Activated CD8-positive, alpha-beta memory T cell treated with anti-CD3 and anti-CD28 coated beads, Interleukin-2, amount 50 U/mL, for 48 hours (primary cell): ENCODE data around the gene PGGHG.

Experiments used
- DNase-seq: peaks from one replicate; pipeline ENCODE4 v3.0.0-alpha.2; 2020

Gene PGGHG

DNA sequence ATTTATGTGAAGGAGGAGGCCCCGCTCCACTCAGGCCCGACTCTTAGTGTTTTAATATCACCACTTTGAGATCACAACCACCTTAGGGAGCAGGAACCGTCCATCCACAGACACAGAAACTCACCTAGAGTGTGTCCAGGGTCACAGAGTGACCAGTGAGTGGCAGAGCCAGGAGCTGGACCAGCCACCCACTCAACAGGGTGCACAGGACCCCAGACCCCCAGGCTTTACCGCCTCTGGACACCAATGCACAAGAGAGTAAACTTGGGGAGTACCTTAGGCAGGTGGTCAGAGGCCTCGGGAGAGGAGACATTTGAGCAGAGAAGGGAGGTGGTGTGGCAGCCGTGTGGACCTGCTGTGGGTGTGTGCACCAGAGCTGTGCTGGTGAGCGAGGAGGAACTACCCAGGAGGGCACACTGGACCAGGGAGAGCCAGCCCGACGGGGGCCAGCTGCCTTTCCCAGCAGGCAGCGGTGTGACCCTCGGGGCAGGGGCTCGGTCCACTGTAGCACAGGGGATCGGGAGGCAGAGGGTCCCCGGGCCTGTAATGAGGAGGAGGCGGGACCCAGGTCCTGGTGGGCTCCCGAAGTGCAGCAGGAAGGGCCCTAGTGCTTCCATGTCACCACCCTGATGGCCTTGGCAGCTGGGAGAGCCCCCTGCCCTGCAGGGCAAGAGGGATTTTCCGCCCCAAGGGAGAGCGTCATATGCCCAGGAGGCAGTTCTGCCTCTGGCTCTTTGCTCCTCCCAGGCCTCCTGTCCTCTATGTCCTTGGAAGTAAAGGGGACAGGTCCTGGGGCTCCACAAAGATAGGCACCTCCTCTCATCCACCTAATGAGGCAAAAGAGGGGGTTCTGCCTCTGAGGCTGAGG lies 18.2 kb upstream of the PGGHG start:
- DNase-seq = no peak

DNA sequence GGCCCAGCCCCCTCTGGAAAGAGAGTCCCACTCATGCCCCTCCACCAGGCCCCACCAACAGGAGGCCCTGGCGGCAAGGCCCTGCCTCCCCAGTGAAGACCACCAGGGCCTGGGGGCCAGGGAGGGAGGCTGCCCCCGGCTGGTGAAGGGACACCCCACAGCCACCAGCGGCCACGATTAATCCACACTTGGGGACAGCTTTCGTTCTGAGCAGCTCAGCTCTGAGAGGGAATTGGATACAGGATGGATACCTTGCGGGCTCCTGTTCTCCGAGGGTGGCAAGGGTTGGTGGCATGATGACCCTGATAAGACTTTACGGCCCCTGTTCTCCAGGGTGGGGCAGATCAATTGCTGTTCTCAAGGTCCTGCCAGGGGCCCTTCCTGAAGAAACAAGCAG lies 17.6 kb upstream of the PGGHG start:
- no peak for DNase-seq

DNA sequence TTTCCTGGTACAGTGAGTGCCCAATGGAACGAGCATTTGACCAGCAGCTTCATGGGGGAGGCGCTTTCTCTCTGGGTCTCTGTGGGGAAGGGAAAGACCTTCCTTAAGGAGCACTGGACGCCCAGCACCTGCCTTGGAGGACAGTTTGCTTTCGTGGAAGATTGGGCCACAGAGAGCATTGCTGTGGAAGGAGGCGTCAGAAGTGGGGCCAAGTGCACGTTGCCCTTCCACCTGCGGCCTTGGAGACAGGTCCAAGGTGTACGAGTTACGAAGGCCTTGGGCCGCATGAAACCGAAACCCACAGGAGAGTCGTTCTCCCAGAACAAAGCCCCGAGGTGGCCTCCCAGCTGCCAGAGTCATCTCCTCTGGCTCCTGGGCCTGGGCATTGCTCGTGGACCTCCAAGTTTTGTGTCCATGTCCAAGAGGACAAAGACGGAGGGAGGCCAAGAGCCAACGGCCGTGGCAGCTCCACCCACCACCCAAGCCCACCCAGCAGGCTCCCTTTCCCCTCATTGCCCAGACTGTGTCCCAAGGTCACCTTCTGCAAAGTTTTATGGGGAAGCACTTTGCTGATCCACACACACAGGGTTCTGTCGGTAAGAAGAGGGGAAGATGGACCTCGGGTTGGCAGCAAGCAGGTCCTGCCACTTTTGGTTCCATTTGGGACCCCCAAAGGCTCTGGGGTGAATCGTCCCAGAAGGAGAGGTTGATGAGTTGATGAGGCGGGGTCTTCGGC lies 16.6 kb upstream of the PGGHG start:
- DNase-seq = no peak

- DNase-seq = no peak
Observed at GRCh38 chr11:272931-273198, 16.1 kb upstream of the PGGHG start.

GRCh38 chr11:276219-276618 lies 12.7 kb upstream of the PGGHG start:
- no peak for DNase-seq

DNA sequence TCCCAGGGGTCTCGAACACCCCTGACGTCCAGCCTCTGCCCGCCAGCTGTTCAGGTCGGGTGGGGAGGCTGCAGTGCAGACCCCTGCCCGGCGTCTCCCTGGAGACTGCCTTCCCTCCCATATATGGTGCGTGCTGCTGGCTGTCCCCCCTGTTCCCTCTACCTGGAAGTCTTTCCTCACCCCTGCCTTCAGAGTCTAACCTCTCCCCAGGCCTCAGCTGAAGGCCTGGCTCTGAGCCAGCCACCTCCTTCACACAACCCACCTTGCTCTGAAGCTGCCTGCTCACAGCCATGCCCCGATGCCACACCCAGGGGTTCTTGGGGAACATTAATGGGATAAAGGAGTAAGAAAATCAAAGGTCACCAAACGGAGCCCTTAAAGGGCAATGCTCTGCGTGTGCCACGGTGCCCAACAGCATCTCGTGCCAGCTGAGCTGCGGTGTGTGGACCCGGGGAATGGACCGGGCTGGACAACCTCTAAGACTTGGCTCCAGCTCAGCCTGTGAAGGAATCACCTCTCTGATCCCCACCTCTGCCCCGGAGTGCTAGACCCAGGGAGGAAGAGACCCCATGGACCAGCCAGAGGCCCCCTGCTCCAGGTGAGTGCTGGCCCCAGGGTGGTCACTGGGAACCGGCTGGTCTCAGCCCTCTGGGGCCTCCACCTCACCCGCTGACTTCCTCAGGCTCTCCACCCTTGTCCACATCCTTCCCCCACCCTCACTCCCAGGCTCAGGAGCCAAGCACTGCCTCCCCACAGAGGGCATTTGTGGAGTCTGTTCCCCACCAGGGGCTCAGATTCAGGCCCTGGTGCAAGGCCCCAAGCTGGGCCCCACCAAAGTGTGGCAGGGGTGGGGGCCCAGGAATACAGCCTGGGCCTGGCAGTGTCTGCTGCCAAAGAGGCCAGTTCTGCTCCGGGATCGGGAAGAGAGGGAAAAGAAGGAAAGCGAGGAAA lies 10.7 kb upstream of the PGGHG start, which contains the start of gene NLRP6:
Gene NLRP6, plus strand, starts transcription at position 407 of the 951 bp plus-strand sequence. Its CDS starts 163 bp downstream, at position 570.
- DNase-seq = no peak

- DNase-seq = peak; percentile 61
Observed at GRCh38 chr11:279040-279965, 9.6 kb upstream of the PGGHG start.

- peak; percentile 74 for DNase-seq
Observed at GRCh38 chr11:279966-280705, 8.8 kb upstream of the PGGHG start.

GRCh38 chr11:280706-281485 lies 8.0 kb upstream of the PGGHG start:
- peak; percentile 73 for DNase-seq

DNA sequence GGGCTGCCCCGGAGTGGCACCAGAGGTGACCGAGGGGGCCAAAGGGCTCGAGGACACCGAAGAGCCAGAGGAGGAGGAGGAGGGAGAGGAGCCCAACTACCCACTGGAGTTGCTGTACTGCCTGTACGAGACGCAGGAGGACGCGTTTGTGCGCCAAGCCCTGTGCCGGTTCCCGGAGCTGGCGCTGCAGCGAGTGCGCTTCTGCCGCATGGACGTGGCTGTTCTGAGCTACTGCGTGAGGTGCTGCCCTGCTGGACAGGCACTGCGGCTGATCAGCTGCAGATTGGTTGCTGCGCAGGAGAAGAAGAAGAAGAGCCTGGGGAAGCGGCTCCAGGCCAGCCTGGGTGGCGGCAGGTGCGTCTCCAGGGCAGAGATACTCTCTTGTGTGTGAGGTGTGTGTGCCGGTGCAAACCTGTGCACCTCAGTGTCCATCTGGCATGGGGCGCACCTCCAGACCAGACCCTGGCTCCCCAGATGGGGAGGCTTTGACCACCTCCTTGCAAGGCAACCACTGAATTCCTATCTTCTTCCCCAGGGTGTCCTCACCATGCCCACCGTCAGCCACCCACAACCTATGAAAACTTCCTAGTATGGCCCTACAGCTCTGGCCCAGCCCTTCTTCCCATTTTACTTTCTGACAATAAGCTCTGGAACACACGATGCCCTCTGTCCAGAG lies 7.3 kb upstream of the PGGHG start:
- no peak for DNase-seq

- DNase-seq = peak; percentile 55
Observed at GRCh38 chr11:282171-282570, 6.8 kb upstream of the PGGHG start.

GRCh38 chr11:282630-283360 lies 6.1 kb upstream of the PGGHG start:
- no peak for DNase-seq

- DNase-seq = no peak
Observed at GRCh38 chr11:283405-284104, 5.4 kb upstream of the PGGHG start.

GRCh38 chr11:284105-285020 lies 4.6 kb upstream of the PGGHG start:
- no peak for DNase-seq

GRCh38 chr11:285021-285893 lies 3.7 kb upstream of the PGGHG start:
- DNase-seq = no peak

- DNase-seq = no peak
Observed at GRCh38 chr11:285894-286220, 3.1 kb upstream of the PGGHG start.
